KBM-7 (cell line): Measurements from ENCODE around the gene TBC1D5.
"Not testable (repeated sequence)": the region's sequence is repeated elsewhere in the genome, so short reads cannot be mapped to it uniquely, and the experiment has no call there.

Experiments used
- DNase-seq: peaks from one replicate; pipeline ENCODE4 v3.0.0-alpha.2; 2015
- in situ Hi-C: fragments of 300-500 bp; cut with MboI; formaldehyde crosslinking; loops from 2 replicates; pipeline ENCODE4 v1.14.3; 2020; ENCODE audit warnings: low sequenced_read_pairs, low pct_unique_long_range_greater_than_20kb, mixed read lengths

The TBC1D5 gene

GRCh38 chr3:17625133-17625532, 117.3 kb downstream of the TBC1D5 start:
- in situ Hi-C loops, result no loop called here
- no peak for DNase-seq

- in situ Hi-C loops, result no loop called here
- no peak for DNase-seq
Observed at GRCh38 chr3:17623464-17623863, 119.0 kb downstream of the TBC1D5 start.

- in situ Hi-C loops, result no loop called here
Observed at GRCh38 chr3:17619968-17620367, 122.5 kb downstream of the TBC1D5 start.

GRCh38 chr3:17613017-17613416, 129.4 kb downstream of the TBC1D5 start:
- in situ Hi-C loops, DNase-seq: not testable (repeated sequence)

More at GRCh38 chr3:17619968-17620367, 122.5 kb downstream of the TBC1D5 start:
- no peak for DNase-seq

- in situ Hi-C loops, result no loop called here
- DNase-seq, result no peak
Observed at GRCh38 chr3:17607905-17608304, 134.5 kb downstream of the TBC1D5 start.

- no peak for DNase-seq
- in situ Hi-C loops, result no loop called here
Observed at GRCh38 chr3:17605934-17606333, 136.5 kb downstream of the TBC1D5 start.

- in situ Hi-C loops, result no loop called here
Observed at GRCh38 chr3:17605032-17605431, 137.4 kb downstream of the TBC1D5 start.

GRCh38 chr3:17602126-17602525, 140.3 kb downstream of the TBC1D5 start:
- in situ Hi-C loops, result no loop called here
- DNase-seq, result no peak

More at GRCh38 chr3:17605032-17605431, 137.4 kb downstream of the TBC1D5 start:
- no peak for DNase-seq

- DNase-seq, result no peak
- in situ Hi-C loops, result no loop called here
Observed at GRCh38 chr3:17592956-17593355, 149.5 kb downstream of the TBC1D5 start.

- in situ Hi-C loops, result no loop called here
- DNase-seq, result no peak
Observed at GRCh38 chr3:17590465-17590864, 152.0 kb downstream of the TBC1D5 start.

GRCh38 chr3:17589888-17590287, 152.5 kb downstream of the TBC1D5 start:
- no peak for DNase-seq
- in situ Hi-C loops, result no loop called here

- in situ Hi-C loops, result no loop called here
Observed at GRCh38 chr3:17588422-17588821, 154.0 kb downstream of the TBC1D5 start.

GRCh38 chr3:17585394-17586325, 156.8 kb downstream of the TBC1D5 start:
- in situ Hi-C loops, result no loop called here
- DNase-seq, result no peak

More at GRCh38 chr3:17588422-17588821, 154.0 kb downstream of the TBC1D5 start:
- DNase-seq, result no peak

- DNase-seq, result no peak
- in situ Hi-C loops, result no loop called here
Observed at GRCh38 chr3:17584066-17584465, 158.4 kb downstream of the TBC1D5 start.

GRCh38 chr3:17583530-17583929, 158.9 kb downstream of the TBC1D5 start:
- no peak for DNase-seq
- in situ Hi-C loops, result no loop called here

- no peak for DNase-seq
- in situ Hi-C loops, result no loop called here
Observed at GRCh38 chr3:17581421-17582080, 160.9 kb downstream of the TBC1D5 start.

- in situ Hi-C loops, result no loop called here
- DNase-seq, result peak; percentile 32
Observed at GRCh38 chr3:17580901-17581300, 161.5 kb downstream of the TBC1D5 start.

GRCh38 chr3:17579289-17580031, 163.0 kb downstream of the TBC1D5 start:
- in situ Hi-C loops, result no loop called here
- DNase-seq, result peak; percentile 75

- no peak for DNase-seq
- in situ Hi-C loops, result no loop called here
Observed at GRCh38 chr3:17577796-17578520, 164.5 kb downstream of the TBC1D5 start.
